ENCODE data around the gene NR4A2. TPM values are rescaled to one million over a fixed set of nuclear protein-coding genes. Genes with fewer than 3 reads are reported as not detected.

NR4A2 gene
- total RNA-seq, 1 experiment from 2014 or later = 1.1 TPM

GRCh38 chr2:156346731-156347130, 14.2 kb upstream of the NR4A2 start:
- ChIA-PET POLR2A (ENCODE audit: low non-redundant PET) (no interaction called here), CTCF (no interaction called here)
- no peak for DNase-seq (ENCODE audit: low spot score)
- H3K36me3 ChIP-seq (ENCODE audit: insufficient read depth, low read length, poor library complexity, severe bottlenecking) = no peaks in the 10 kb centered on the region
- no TSS peak for BruUV-seq (replicated peaks)
- H3K4me1 ChIP-seq (ENCODE audit: insufficient read depth, low read length, poor library complexity, severe bottlenecking) = peaks cover 7% of the 10 kb centered on the region
- H3K4me3 ChIP-seq (ENCODE audit: low read depth, low read length, poor library complexity, severe bottlenecking) = no peak overlapping the region
- no peaks in the 10 kb centered on the region for H3K27me3 ChIP-seq (replicated peaks; ENCODE audit: insufficient read depth, low read depth, low read length, poor library complexity)
- H3K27ac ChIP-seq (ENCODE audit: low read depth, low read length, poor library complexity, severe bottlenecking) = no peak overlapping the region
- H3K9me3 ChIP-seq (ENCODE audit: low read depth, low read length, poor library complexity, severe bottlenecking) = no peaks in the 10 kb centered on the region
- TF ChIP-seq, protein P1, sequence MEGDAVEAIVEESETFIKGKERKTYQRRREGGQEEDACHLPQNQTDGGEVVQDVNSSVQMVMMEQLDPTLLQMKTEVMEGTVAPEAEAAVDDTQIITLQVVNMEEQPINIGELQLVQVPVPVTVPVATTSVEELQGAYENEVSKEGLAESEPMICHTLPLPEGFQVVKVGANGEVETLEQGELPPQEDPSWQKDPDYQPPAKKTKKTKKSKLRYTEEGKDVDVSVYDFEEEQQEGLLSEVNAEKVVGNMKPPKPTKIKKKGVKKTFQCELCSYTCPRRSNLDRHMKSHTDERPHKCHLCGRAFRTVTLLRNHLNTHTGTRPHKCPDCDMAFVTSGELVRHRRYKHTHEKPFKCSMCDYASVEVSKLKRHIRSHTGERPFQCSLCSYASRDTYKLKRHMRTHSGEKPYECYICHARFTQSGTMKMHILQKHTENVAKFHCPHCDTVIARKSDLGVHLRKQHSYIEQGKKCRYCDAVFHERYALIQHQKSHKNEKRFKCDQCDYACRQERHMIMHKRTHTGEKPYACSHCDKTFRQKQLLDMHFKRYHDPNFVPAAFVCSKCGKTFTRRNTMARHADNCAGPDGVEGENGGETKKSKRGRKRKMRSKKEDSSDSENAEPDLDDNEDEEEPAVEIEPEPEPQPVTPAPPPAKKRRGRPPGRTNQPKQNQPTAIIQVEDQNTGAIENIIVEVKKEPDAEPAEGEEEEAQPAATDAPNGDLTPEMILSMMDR (conservative IDR thresholded peaks at IDR 0.05; ENCODE audit: low read depth, low read length) = no peak
- no peak for TF ChIP-seq EZH2 (IDR thresholded peaks at IDR 0.05; ENCODE audit: borderline replicate concordance, low read depth, low read length, poor library complexity, severe bottlenecking)
- intact Hi-C loops (cut with micrococcal nuclease; ENCODE audit: unreplicated experiment) = loop anchor here (10.0 kb wide), 1 partner anchor 468 kb away; no protein-coding TSS in a partner anchor

- no peak for TF ChIP-seq EZH2 (IDR thresholded peaks at IDR 0.05; ENCODE audit: borderline replicate concordance, low read depth, low read length, poor library complexity, severe bottlenecking)
- TF ChIP-seq, protein P1 (conservative IDR thresholded peaks at IDR 0.05; ENCODE audit: low read depth, low read length) = no peak
- Histone ChIP-seq H3K27me3 (replicated peaks; ENCODE audit: insufficient read depth, low read depth, low read length, poor library complexity) (no peaks in the 10 kb centered on the region), H3K4me1 (ENCODE audit: insufficient read depth, low read length, poor library complexity, severe bottlenecking) (peaks cover 10% of the 10 kb centered on the region), H3K9me3 (ENCODE audit: low read depth, low read length, poor library complexity, severe bottlenecking) (no peaks in the 10 kb centered on the region), H3K27ac (ENCODE audit: low read depth, low read length, poor library complexity, severe bottlenecking) (no peak overlapping the region), H3K36me3 (ENCODE audit: insufficient read depth, low read length, poor library complexity, severe bottlenecking) (no peaks in the 10 kb centered on the region), H3K4me3 (ENCODE audit: low read depth, low read length, poor library complexity, severe bottlenecking) (no peak overlapping the region)
- ChIA-PET POLR2A (ENCODE audit: low non-redundant PET) (no interaction called here), CTCF (no interaction called here)
- intact Hi-C loops (cut with micrococcal nuclease; ENCODE audit: unreplicated experiment) = loop anchor here (10.0 kb wide), 1 partner anchor 469 kb away; no protein-coding TSS in a partner anchor
- no TSS peak for BruUV-seq (replicated peaks)
- no peak for DNase-seq (ENCODE audit: low spot score)
Measured at GRCh38 chr2:156345582-156345981, 13.1 kb upstream of the NR4A2 start.

DNA sequence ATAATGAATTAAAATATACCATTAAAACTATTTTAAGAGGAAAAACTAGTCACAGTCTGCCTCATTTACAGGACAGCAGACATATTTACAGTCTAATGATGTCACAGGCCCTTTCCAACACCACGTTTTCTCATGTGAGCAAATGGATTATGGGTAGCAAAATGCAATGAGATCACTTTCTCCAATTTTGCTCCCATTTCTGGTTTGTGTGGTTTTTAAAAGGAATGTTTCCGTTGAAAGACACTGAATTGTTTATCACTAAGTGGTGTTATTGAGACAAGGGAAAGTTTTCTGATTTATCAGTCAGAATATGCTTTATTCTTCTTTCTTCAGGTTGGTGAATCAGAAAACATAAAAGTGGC, 11.4 kb upstream of the NR4A2 start:
- no peak for DNase-seq (ENCODE audit: low spot score)
- Histone ChIP-seq H3K9me3 (ENCODE audit: low read depth, low read length, poor library complexity, severe bottlenecking) (no peaks in the 10 kb centered on the region), H3K27me3 (replicated peaks; ENCODE audit: insufficient read depth, low read depth, low read length, poor library complexity) (no peaks in the 10 kb centered on the region), H3K4me1 (ENCODE audit: insufficient read depth, low read length, poor library complexity, severe bottlenecking) (peaks cover 27% of the 10 kb centered on the region), H3K4me3 (ENCODE audit: low read depth, low read length, poor library complexity, severe bottlenecking) (no peak overlapping the region), H3K36me3 (ENCODE audit: insufficient read depth, low read length, poor library complexity, severe bottlenecking) (no peaks in the 10 kb centered on the region), H3K27ac (ENCODE audit: low read depth, low read length, poor library complexity, severe bottlenecking) (no peak overlapping the region)
- TF ChIP-seq, protein P1 (conservative IDR thresholded peaks at IDR 0.05; ENCODE audit: low read depth, low read length) = no peak
- no peak for TF ChIP-seq EZH2 (IDR thresholded peaks at IDR 0.05; ENCODE audit: borderline replicate concordance, low read depth, low read length, poor library complexity, severe bottlenecking)
- intact Hi-C loops (cut with micrococcal nuclease; ENCODE audit: unreplicated experiment) = loop anchor here (5.0 to 10.0 kb wide), 3 partner anchors 471 to 848 kb away; no protein-coding TSS in a partner anchor
- POLR2A ChIA-PET (ENCODE audit: low non-redundant PET) = no interaction called here
- BruUV-seq (replicated peaks) = no TSS peak
- CTCF ChIA-PET = no interaction called here
